PC-3 (cell line): ENCODE measurements around the gene POLR2C. TPM values are rescaled to one million over a fixed set of nuclear protein-coding genes. Genes with fewer than 3 reads are reported as not detected.

ENCODE experiments used
- ATAC-seq: fragments of 200-7000 bp; cut with Tn5 transposase; 2 replicates; pipeline ENCODE4 v1.9.1; 2020; ENCODE audit warnings: mild to moderate bottlenecking, moderate library complexity
- BruUV-seq: library from RNA; stranded (reverse); fragments of 400-500 nt; replicated peaks from 2 replicates; lab custom pipeline; 2021; lab: Mats Ljungman, UMichigan
- CTCF ChIA-PET: fragments of 300-600 bp; sonication (Branson Sonifier 250); formaldehyde crosslinking; loops from one replicate; lab custom pipeline; 2022; ENCODE audit warnings: antibody characterized with exemption; lab: Charles Lee
- POLR2A ChIA-PET: fragments of 300-600 bp; sonication (Branson Sonifier 250); formaldehyde crosslinking; loops from one replicate; lab custom pipeline; 2022; ENCODE audit warnings: antibody characterized with exemption; ENCODE audit not compliant: unreplicated experiment; lab: Charles Lee
- DNase-seq: peaks from one replicate; pipeline ENCODE4 v3.0.0-alpha.2; 2015
- H2AFZ ChIP-seq: fragments of 300-600 bp; sonication (generic); 2 replicates; pipeline ENCODE4 v1.6.0; 2016; ENCODE audit warnings: antibody characterized with exemption, low read length
- H3F3A ChIP-seq: fragments of 300-600 bp; sonication (generic); one replicate; pipeline ENCODE4 v1.6.0; 2017; ENCODE audit warnings: antibody characterized with exemption, low read length, control low read depth, mild to moderate bottlenecking; ENCODE audit not compliant: unreplicated experiment
- H3K27ac ChIP-seq: fragments of 300-600 bp; sonication (generic); 2 replicates; pipeline ENCODE4 v1.5.1; 2016; ENCODE audit warnings: mild to moderate bottlenecking, low read length
- H3K27me3 ChIP-seq: fragments of 300-600 bp; sonication (generic); 2 replicates; pipeline ENCODE4 v1.6.1; 2016; ENCODE audit warnings: low read length, mixed read lengths
- H3K36me3 ChIP-seq: fragments of 300-600 bp; sonication (generic); 2 replicates; pipeline ENCODE4 v1.6.1; 2016; ENCODE audit warnings: low read depth, mixed run types, low read length, mixed read lengths
- H3K4me1 ChIP-seq: fragments of 300-600 bp; sonication (generic); 2 replicates; pipeline ENCODE4 v1.5.1; 2016; ENCODE audit warnings: low read length; ENCODE audit not compliant: insufficient read depth
- H3K4me2 ChIP-seq: fragments of 300-600 bp; sonication (generic); 2 replicates; pipeline ENCODE4 v1.6.0; 2016; ENCODE audit warnings: low read length
- H3K4me3 ChIP-seq: fragments of 300-600 bp; sonication (generic); 2 replicates; pipeline ENCODE4 v1.5.1; 2016; ENCODE audit warnings: mild to moderate bottlenecking, low read length, mixed read lengths
- H3K79me2 ChIP-seq: fragments of 300-600 bp; sonication (generic); 2 replicates; pipeline ENCODE4 v1.6.1; 2017; ENCODE audit warnings: low read length, mixed read lengths
- H3K9ac ChIP-seq: fragments of 300-600 bp; sonication (generic); 2 replicates; pipeline ENCODE4 v1.6.0; 2016; ENCODE audit warnings: mild to moderate bottlenecking, low read length
- H3K9me2 ChIP-seq: fragments of 300-600 bp; sonication (generic); replicated peaks from 2 replicates; pipeline ENCODE4 v1.6.1; 2016; ENCODE audit warnings: mixed run types, low read length, mixed read lengths
- H3K9me3 ChIP-seq: fragments of 300-600 bp; sonication (generic); 2 replicates; pipeline ENCODE4 v1.6.1; 2016; ENCODE audit warnings: low read length, mixed read lengths
- H4K20me1 ChIP-seq: fragments of 300-600 bp; sonication (generic); 2 replicates; pipeline ENCODE4 v1.6.1; 2016; ENCODE audit warnings: low read length, mixed read lengths
- EZH2 ChIP-seq: fragments of 300-600 bp; sonication (generic); IDR thresholded peaks from one replicate; pipeline ENCODE4 v1.6.1; 2017; ENCODE audit warnings: antibody characterized with exemption, mild to moderate bottlenecking, low read length; ENCODE audit not compliant: unreplicated experiment
- EZH2phosphoT487 ChIP-seq: fragments of 300-600 bp; sonication (generic); IDR thresholded peaks from 2 replicates; pipeline ENCODE4 v1.6.1; 2018; ENCODE audit warnings: mild to moderate bottlenecking, antibody characterized with exemption, low read length, borderline replicate concordance
- intact Hi-C: fragments of 100-400 bp; cut with micrococcal nuclease; formaldehyde crosslinking; loops from 2 replicates; pipeline ENCODE4 v1.9.0; 2023
- total RNA-seq: library from RNA; depleted of rRNA; stranded (reverse); fragments of >200 nt; gene quantifications from 2 replicates; pipeline ENCODE4 v1.2.3, GENCODE V29; 2014
- TF ChIP-seq, protein P1 (sequence below): fragments of 300-600 bp; sonication (generic); conservative IDR thresholded peaks from 2 replicates; pipeline ENCODE4 v1.5.1; 2017; ENCODE audit warnings: antibody characterized with exemption, low read depth, mild to moderate bottlenecking, low read length

POLR2C gene
- total RNA-seq, 1 experiment from 2014 or later, result 114 TPM

DNA sequence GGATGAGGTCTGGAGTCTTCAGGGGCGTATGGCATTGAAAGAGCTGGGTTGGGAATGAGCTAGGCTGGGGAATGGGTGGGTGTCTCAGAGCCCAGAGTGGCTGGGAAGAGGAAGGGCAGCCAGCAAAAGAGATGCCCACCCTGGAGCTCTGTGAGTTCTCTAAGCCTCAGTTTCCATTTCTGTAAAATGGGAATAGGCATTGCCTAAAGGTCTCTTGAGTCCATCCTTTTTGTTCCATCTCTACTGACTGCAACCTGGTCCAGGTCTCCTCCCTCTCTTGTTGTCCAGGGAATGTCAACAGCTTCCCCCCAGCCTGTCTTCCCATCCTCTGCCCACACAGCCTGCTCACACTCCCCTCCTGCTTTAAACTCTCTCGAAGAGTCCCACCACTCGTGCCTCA is 54.3 kb downstream of the POLR2C start:
- H3K4me2 ChIP-seq, result no peak overlapping the region
- no peaks in the 10 kb centered on the region for H3K9me2 ChIP-seq
- no peaks in the 10 kb centered on the region for H3F3A ChIP-seq
- no peaks in the 10 kb centered on the region for H3K9me3 ChIP-seq
- H2AFZ ChIP-seq, result no peak overlapping the region
- H3K9ac ChIP-seq, result no peak overlapping the region
- DNase-seq, result no peak
- BruUV-seq, result no TSS peak
- no peak overlapping the region for H3K27ac ChIP-seq
- no peak for ATAC-seq
- no peaks in the 10 kb centered on the region for H3K4me1 ChIP-seq
- H3K4me3 ChIP-seq, result no peak overlapping the region
- TF ChIP-seq, protein P1, sequence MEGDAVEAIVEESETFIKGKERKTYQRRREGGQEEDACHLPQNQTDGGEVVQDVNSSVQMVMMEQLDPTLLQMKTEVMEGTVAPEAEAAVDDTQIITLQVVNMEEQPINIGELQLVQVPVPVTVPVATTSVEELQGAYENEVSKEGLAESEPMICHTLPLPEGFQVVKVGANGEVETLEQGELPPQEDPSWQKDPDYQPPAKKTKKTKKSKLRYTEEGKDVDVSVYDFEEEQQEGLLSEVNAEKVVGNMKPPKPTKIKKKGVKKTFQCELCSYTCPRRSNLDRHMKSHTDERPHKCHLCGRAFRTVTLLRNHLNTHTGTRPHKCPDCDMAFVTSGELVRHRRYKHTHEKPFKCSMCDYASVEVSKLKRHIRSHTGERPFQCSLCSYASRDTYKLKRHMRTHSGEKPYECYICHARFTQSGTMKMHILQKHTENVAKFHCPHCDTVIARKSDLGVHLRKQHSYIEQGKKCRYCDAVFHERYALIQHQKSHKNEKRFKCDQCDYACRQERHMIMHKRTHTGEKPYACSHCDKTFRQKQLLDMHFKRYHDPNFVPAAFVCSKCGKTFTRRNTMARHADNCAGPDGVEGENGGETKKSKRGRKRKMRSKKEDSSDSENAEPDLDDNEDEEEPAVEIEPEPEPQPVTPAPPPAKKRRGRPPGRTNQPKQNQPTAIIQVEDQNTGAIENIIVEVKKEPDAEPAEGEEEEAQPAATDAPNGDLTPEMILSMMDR, result no peak
- no peak for TF ChIP-seq EZH2phosphoT487
- TF ChIP-seq EZH2, result no peak
- H3K79me2 ChIP-seq, result no peaks in the 10 kb centered on the region
- ChIA-PET CTCF (no interaction called here), POLR2A (no interaction called here)
- no peaks in the 10 kb centered on the region for H3K27me3 ChIP-seq
- intact Hi-C loops, result no loop called here
- no peaks in the 10 kb centered on the region for H4K20me1 ChIP-seq
- H3K36me3 ChIP-seq, result no peaks in the 10 kb centered on the region

DNA sequence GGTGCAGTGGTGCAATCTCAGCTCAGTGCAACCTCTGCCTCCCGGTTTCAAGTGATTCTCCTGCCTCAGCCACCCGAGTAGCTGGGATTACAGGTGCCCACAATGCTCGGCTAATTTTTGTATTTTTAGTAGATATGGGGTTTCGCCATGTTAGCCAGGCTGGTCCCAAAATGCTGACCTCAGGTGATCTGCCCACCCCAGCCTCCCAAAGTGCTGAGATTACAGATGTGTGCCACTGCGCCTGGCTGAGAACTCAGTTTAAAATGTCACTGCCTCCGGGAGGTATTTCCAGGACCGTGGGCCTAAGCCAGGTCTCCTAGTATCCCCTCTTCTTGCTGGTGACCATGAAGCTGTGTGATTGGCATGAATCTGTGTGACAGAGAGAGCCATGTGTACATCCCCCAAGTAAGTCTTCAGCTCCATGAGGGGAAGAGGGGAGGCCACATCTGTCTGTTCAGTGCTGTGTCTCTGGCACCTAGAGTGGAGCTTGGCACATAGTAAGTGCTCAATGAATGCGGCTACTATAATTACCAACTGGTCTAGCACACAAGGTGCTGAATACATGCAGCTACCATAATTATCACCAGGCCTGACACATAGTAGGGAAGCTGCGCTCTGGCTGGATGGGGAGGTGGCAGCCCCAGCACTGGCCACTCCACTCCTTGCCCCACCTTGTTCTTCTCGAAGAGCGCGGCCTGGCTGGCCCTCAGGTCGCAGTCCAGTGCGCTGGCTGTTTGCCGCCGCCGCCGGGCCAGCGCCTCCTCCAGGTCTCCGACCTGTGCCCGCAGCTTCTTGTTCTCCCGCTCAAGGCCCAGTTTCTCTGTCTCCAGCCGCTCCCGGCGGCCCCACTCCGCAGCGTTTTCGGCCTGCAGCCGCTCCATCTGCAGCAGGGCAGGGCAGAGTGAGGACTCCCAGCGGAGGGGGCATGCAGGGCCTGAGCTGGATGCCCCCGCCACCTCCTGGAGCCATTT is 55.2 kb downstream of the POLR2C start:
- BruUV-seq, result no TSS peak
- no peak overlapping the region for H3K9ac ChIP-seq
- POLR2A ChIA-PET, result no interaction called here

More for the DNA sequence above, 55.2 kb downstream of the POLR2C start:
- ATAC-seq (no peak), DNase-seq (no peak)
- Histone ChIP-seq H3K4me2 (no peak overlapping the region), H2AFZ (no peak overlapping the region), H3K4me1 (no peaks in the 10 kb centered on the region), H3F3A (no peaks in the 10 kb centered on the region), H3K79me2 (no peaks in the 10 kb centered on the region), H3K36me3 (no peaks in the 10 kb centered on the region), H3K4me3 (no peak overlapping the region), H3K9me3 (no peaks in the 10 kb centered on the region), H3K9me2 (no peaks in the 10 kb centered on the region), H3K27me3 (no peaks in the 10 kb centered on the region), H3K27ac (no peak overlapping the region), H4K20me1 (no peaks in the 10 kb centered on the region)
- intact Hi-C loops, result loop anchor here (2.0 kb wide), 1 partner anchor 99 kb away; no protein-coding TSS in a partner anchor
- CTCF ChIA-PET, result no interaction called here
- TF ChIP-seq, protein P1, result no peak
- no peak for TF ChIP-seq EZH2phosphoT487
- no peak for TF ChIP-seq EZH2
